GM21786 (cell line): Measurements from ENCODE around the gene PTPRD.

Experiments used
- ATAC-seq: cut with Tn5 transposase; IDR thresholded peaks from one replicate; pipeline ENCODE4 v1.9.1; 2021; ENCODE audit not compliant: unreplicated experiment

Gene PTPRD

GRCh38 chr9:8508671-8509290 lies 2104.0 kb downstream of the PTPRD start:
- ATAC-seq = no peak

- ATAC-seq = no peak
Observed at GRCh38 chr9:8494571-8494970, 2118.2 kb downstream of the PTPRD start.

- no peak for ATAC-seq
Observed at GRCh38 chr9:8492679-8493078, 2120.1 kb downstream of the PTPRD start.

DNA sequence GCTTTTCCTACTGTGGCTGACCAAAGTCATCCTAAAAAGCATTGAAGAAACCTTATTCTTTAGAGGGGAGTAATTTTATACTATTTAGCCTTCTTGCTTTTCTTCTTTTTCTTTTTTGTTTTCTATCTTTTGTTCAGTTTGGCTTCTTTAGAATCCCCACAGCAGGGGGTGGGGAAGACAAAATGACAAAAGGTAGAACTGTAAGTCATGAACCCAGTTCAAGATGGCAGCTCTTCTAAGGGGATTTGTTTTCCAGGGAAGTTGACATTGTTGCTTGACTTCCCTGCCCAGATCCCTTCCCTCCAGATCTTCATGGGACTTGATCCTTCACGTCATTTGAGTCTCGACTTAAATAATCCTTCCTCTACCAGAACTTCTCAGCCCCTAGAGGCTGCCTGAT lies 2120.8 kb downstream of the PTPRD start:
- no peak for ATAC-seq

- no peak for ATAC-seq
Observed at GRCh38 chr9:8491563-8491962, 2121.2 kb downstream of the PTPRD start.

DNA sequence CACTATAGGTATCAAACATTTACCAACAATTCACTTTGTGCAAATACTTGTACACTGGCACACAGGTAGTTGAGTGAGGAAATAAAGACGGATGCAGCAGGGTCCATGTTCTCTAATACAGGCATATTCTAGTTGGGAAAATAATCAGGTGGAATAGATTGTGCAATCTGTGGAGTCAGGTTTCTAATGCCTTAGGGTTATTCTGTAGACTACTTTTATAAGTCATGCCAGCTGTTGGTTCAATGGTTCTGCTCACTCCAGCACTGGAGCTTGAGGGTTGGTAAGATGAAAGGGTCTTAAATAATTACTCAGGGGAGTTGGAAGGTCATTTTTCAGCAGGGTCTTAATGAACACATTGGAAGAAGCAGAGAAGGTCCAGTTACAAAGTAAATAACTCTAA lies 2123.0 kb downstream of the PTPRD start:
- no peak for ATAC-seq

- ATAC-seq = no peak
Observed at GRCh38 chr9:8486095-8486494, 2126.7 kb downstream of the PTPRD start.

- ATAC-seq = peak; percentile 80
Observed at GRCh38 chr9:8484597-8485191, 2128.1 kb downstream of the PTPRD start.

DNA sequence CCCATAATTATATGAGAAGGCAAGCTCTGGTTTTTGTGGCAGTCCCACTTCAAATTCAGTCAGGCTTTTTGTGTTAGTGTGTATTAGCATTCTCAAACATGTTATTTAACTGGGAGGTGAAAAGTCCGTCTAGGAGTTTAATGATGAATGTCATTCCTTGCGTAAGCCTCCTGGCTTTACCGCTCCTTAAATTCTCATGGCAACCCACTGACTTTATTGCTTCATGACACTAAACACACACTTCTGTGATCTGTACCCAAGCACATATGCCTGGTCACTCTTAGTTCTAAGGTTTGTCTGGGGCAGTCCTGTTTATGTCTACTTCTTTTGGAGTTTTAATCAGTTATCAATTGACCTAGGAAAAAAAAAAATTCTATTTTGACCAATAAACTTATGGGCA lies 2135.4 kb downstream of the PTPRD start:
- no peak for ATAC-seq

DNA sequence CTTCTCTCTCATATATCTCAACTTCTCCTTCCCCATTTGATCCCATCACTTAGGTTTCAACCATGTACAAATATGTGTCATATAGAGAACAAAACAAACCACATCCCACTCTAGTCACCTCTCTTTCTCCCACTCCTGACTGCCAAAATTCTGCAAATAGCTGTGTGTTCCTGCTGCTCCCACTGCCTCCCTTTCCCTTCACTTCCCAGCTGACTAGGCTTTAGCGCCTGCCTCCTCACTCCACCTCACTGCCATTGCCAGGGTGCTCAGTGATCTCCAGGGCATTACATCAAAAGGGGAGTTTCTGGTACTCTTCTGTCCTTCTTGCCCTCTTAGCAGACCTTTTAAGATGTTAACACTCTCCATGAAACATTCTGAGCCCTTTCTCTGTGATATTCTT lies 2137.9 kb downstream of the PTPRD start:
- no peak for ATAC-seq

- no peak for ATAC-seq
Observed at GRCh38 chr9:8473244-8474020, 2139.4 kb downstream of the PTPRD start.

GRCh38 chr9:8468045-8468637 lies 2144.7 kb downstream of the PTPRD start:
- no peak for ATAC-seq

GRCh38 chr9:8457816-8458215 lies 2155.0 kb downstream of the PTPRD start:
- no peak for ATAC-seq

DNA sequence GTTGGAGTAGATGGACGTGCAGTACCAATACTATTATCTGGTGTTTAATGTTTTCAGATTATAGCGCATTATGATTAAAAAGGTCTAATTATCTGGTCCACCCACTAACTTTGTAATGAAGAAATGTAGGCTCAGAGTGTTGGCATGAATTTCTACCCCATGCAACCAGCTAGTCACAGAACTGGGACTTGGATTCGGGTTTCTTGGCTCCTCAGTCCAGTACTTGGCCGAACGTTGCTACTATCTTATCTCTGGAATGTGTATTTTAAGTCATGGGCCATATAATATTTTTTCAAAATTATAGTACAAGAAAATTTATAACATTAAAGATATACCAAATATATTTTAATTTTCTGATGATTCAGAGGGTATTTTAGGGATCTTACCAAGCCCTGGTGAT lies 2155.7 kb downstream of the PTPRD start:
- no peak for ATAC-seq

DNA sequence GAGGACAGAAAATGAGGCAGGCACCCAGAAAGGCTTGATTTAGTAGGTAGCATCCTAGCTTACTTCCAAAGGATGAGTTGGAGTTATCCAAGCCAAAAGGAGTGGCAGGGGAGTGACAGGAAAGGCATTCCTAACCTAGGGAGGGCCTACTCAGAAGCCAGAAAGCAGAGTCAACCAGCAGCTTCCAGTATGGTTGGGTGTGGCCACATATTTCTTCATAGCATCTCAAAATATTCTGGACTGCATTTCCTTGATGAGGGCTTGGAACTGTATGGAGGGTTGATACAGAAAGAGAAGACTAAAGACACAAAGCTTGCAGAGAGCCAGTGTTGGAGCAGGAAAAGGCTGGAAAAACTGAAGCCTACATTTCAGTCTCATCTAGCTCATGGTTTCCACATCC lies 2156.5 kb downstream of the PTPRD start:
- ATAC-seq = no peak

- ATAC-seq = no peak
Observed at GRCh38 chr9:8450810-8451545, 2161.8 kb downstream of the PTPRD start.

- no peak for ATAC-seq
Observed at GRCh38 chr9:8448226-8448625, 2164.6 kb downstream of the PTPRD start.

DNA sequence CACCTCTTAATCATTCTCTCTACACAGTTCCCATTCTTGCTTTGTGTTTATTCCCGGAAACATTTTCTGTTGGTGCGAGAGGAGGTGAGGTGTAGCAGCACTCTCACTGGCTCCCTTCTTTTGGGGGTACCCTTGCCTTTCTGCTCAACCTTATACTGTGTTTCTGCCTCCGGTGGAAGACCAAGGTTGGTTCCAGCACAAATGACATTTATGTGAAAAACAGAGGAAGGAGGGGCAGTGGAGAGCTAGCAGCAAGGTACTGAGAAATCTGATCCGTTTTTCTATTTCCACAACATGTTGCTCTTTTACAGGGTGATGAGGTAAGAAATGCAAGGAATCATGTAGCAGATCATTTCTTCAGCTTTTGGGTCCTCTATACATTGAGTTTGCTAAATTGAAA lies 2165.2 kb downstream of the PTPRD start:
- ATAC-seq = no peak

DNA sequence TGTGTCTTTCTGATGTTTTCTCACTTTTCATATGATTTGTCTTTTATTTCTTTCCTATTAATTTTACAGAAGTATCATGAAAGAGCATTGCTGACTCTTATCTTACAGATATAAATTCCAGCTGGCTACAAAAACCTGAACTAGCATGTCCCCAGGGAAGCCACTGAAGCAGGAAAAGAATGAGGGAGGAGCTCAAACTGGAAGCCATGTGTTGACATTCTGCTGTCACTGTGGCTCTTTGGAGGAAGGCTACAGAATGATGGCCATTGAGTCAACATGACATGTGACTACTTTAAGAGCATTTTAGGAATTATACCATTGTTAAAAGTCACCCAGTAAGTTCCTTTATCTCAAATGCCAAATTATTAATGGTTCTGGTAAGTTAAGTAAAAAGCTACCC lies 2174.9 kb downstream of the PTPRD start:
- no peak for ATAC-seq

GRCh38 chr9:8437259-8437658 lies 2175.5 kb downstream of the PTPRD start:
- no peak for ATAC-seq

GRCh38 chr9:8436786-8437185 lies 2176.0 kb downstream of the PTPRD start:
- ATAC-seq = no peak
